H9 (cell line): ENCODE measurements around the gene DUSP16. TPM values are rescaled to one million over a fixed set of nuclear protein-coding genes. Genes with fewer than 3 reads are reported as not detected.

Experiments used
- DNase-seq: peaks from one replicate; pipeline ENCODE4 v3.0.0-alpha.2; 2017
- H2AFZ ChIP-seq: one replicate; pipeline ENCODE4 v1.6.1; 2013; ENCODE audit warnings: mild to moderate bottlenecking, low read length, control low read depth, moderate library complexity
- H2AK5ac ChIP-seq: 2 replicates; pipeline ENCODE4 v1.6.1; 2013; ENCODE audit warnings: low read length, control low read depth, mixed read lengths; ENCODE audit not compliant: insufficient read length
- H2BK120ac ChIP-seq: one replicate; pipeline ENCODE4 v1.6.1; 2013; ENCODE audit warnings: low read depth, mild to moderate bottlenecking, low read length, control low read depth, inconsistent platforms; ENCODE audit not compliant: poor library complexity, severe bottlenecking
- H2BK12ac ChIP-seq: 2 replicates; pipeline ENCODE4 v1.6.1; 2013; ENCODE audit warnings: low read length, control low read depth, mixed read lengths, low read depth; ENCODE audit not compliant: insufficient read length
- H2BK15ac ChIP-seq: 2 replicates; pipeline ENCODE4 v1.6.1; 2013; ENCODE audit warnings: low read depth, low read length, control low read depth
- H2BK20ac ChIP-seq: one replicate; pipeline ENCODE4 v1.6.1; 2013; ENCODE audit warnings: low read depth, mild to moderate bottlenecking, low read length, control low read depth, inconsistent platforms; ENCODE audit not compliant: poor library complexity, severe bottlenecking
- H2BK5ac ChIP-seq: 2 replicates; pipeline ENCODE4 v1.6.1; 2013; ENCODE audit warnings: low read length, control low read depth, mixed read lengths; ENCODE audit not compliant: insufficient read length
- H3K14ac ChIP-seq: 2 replicates; pipeline ENCODE4 v1.6.1; 2013; ENCODE audit warnings: low read length, control low read depth; ENCODE audit not compliant: insufficient read depth
- H3K18ac ChIP-seq: 2 replicates; pipeline ENCODE4 v1.6.1; 2013; ENCODE audit warnings: low read depth, mild to moderate bottlenecking, mixed read lengths, low read length, control low read depth; ENCODE audit not compliant: insufficient read length
- H3K23ac ChIP-seq: 2 replicates; pipeline ENCODE4 v1.6.1; 2013; ENCODE audit warnings: low read length, control low read depth, mixed read lengths, low read depth; ENCODE audit not compliant: insufficient read length
- H3K23me2 ChIP-seq: 2 replicates; pipeline ENCODE4 v1.6.1; 2013; ENCODE audit warnings: low read depth, mild to moderate bottlenecking, mixed read lengths, low read length, control low read depth; ENCODE audit not compliant: insufficient read length, poor library complexity, severe bottlenecking
- H3K27ac ChIP-seq: 2 replicates; pipeline ENCODE4 v1.5.1; 2013; ENCODE audit warnings: low read length, control low read depth, mixed read lengths, low read depth; ENCODE audit not compliant: insufficient read length
- H3K27me3 ChIP-seq: 2 replicates; pipeline ENCODE4 v1.6.1; 2013; ENCODE audit warnings: low read length, control low read depth, inconsistent platforms; ENCODE audit not compliant: insufficient read depth
- H3K4ac ChIP-seq: 2 replicates; pipeline ENCODE4 v1.6.1; 2013; ENCODE audit warnings: low read depth, mild to moderate bottlenecking, control low read depth, inconsistent platforms, low read length, moderate library complexity
- H3K4me1 ChIP-seq: 2 replicates; pipeline ENCODE4 v1.6.1; 2013; ENCODE audit warnings: low read length, control low read depth, inconsistent platforms; ENCODE audit not compliant: insufficient read depth
- H3K4me2 ChIP-seq: 2 replicates; pipeline ENCODE4 v1.6.1; 2013; ENCODE audit warnings: low read length, control low read depth, mixed read lengths; ENCODE audit not compliant: insufficient read length, insufficient read depth
- H3K56ac ChIP-seq: 2 replicates; pipeline ENCODE4 v1.6.1; 2013; ENCODE audit warnings: low read depth, mild to moderate bottlenecking, mixed read lengths, low read length, control low read depth; ENCODE audit not compliant: insufficient read length
- H3K79me1 ChIP-seq: 2 replicates; pipeline ENCODE4 v1.6.1; 2013; ENCODE audit warnings: low read depth, mild to moderate bottlenecking, moderate library complexity, low read length, control low read depth, inconsistent platforms; ENCODE audit not compliant: insufficient read depth, poor library complexity, severe bottlenecking
- H3K79me2 ChIP-seq: 2 replicates; pipeline ENCODE4 v1.6.1; 2013; ENCODE audit warnings: low read length, control low read depth, inconsistent platforms; ENCODE audit not compliant: insufficient read depth
- H3K9ac ChIP-seq: 2 replicates; pipeline ENCODE4 v1.6.1; 2013; ENCODE audit warnings: low read length, control low read depth, mixed read lengths; ENCODE audit not compliant: insufficient read length; ENCODE audit errors: extremely low read depth
- H3K9me3 ChIP-seq: one replicate; pipeline ENCODE4 v1.6.1; 2013; ENCODE audit warnings: low read depth, low read length, inconsistent platforms; ENCODE audit not compliant: control insufficient read depth
- H3T11ph ChIP-seq: one replicate; pipeline ENCODE4 v1.6.1; 2013; ENCODE audit warnings: mild to moderate bottlenecking, low read length, control low read depth, inconsistent platforms
- H4K20me1 ChIP-seq: one replicate; pipeline ENCODE4 v1.6.1; 2013; ENCODE audit not compliant: control insufficient read depth, insufficient read length, insufficient read depth
- H4K5ac ChIP-seq: 2 replicates; pipeline ENCODE4 v1.6.1; 2013; ENCODE audit warnings: low read depth, mild to moderate bottlenecking, mixed read lengths, low read length, control low read depth; ENCODE audit not compliant: insufficient read length
- H4K8ac ChIP-seq: replicated peaks from 2 replicates; pipeline ENCODE4 v1.6.1; 2013; ENCODE audit warnings: low read length, control low read depth, mixed read lengths, low read depth; ENCODE audit not compliant: insufficient read length
- H4K91ac ChIP-seq: 2 replicates; pipeline ENCODE4 v1.6.1; 2013; ENCODE audit warnings: low read depth, mild to moderate bottlenecking, moderate library complexity, mixed read lengths, low read length, control low read depth; ENCODE audit not compliant: insufficient read length
- H3K27ac Mint-ChIP-seq, 3 experiments: 2 replicates in 2 of 3; 3 replicates in 1 of 3; pipeline ENCODE4 v1.8.0; 2020 to 2021; ENCODE audit warnings: mixed read lengths in 3 of 3, mild to moderate bottlenecking in 1 of 3, moderate library complexity in 1 of 3
- H3K27me3 Mint-ChIP-seq: 2 replicates; pipeline ENCODE4 v1.8.0; 2021; ENCODE audit warnings: low read depth, mild to moderate bottlenecking, moderate library complexity, mixed read lengths
- H3K36me3 Mint-ChIP-seq, 3 experiments: 2 replicates in 2 of 3; 3 replicates in 1 of 3; pipeline ENCODE4 v1.8.0; 2020 to 2021; ENCODE audit warnings: low read depth in 3 of 3, mixed read lengths in 3 of 3; ENCODE audit not compliant: insufficient read depth in 1 of 3
- H3K4me1 Mint-ChIP-seq, 2 experiments: 2 replicates each; pipeline ENCODE4 v1.8.0; 2020; ENCODE audit warnings: mixed read lengths in 2 of 2
- H3K4me3 Mint-ChIP-seq, 2 experiments: 2 replicates in 1 of 2; 3 replicates in 1 of 2; pipeline ENCODE4 v1.8.0; 2020 to 2021; ENCODE audit warnings: mild to moderate bottlenecking in 2 of 2, mixed read lengths in 2 of 2, moderate library complexity in 1 of 2
- H3K9me3 Mint-ChIP-seq, 2 experiments: 2 replicates in 1 of 2; 3 replicates in 1 of 2; pipeline ENCODE4 v1.8.0; 2020; ENCODE audit warnings: mild to moderate bottlenecking in 2 of 2, mixed read lengths in 2 of 2, moderate library complexity in 1 of 2
- CTCF ChIP-seq: fragments of 200-600 bp; sonication (generic); conservative IDR thresholded peaks from 3 replicates; pipeline ENCODE4 v1.8.0; 2021; ENCODE audit warnings: antibody characterized with exemption, mild to moderate bottlenecking
- WGBS: extraction: QIAGEN DNeasy Blood & Tissue Kit; methylation state at CpG from one replicate; pipeline ENCODE4 v1.1.7; 2013; ENCODE audit warnings: missing lambda C conversion rate, low lambda C conversion rate, mixed read lengths; ENCODE audit not compliant: insufficient read length; ENCODE audit errors: extremely low coverage; 5-methylcytosine and 5-hydroxymethylcytosine counted together
- total RNA-seq: library from RNA; stranded (reverse); gene quantifications from 2 replicates; pipeline ENCODE4 v1.2.1, GENCODE V29; 2021

DUSP16 gene
- total RNA-seq, 1 experiment from 2014 or later: 64.0 TPM

- H3K27me3 ChIP-seq: no peaks in the 10 kb centered on the region
- H3K9me3 ChIP-seq: no peaks in the 10 kb centered on the region
- Mint-ChIP-seq H3K4me1 (peaks cover 3 to 4% of the 10 kb centered on the region in 2 experiments; a peak in 2 of 4 replicates), H3K9me3 (no peaks in the 10 kb centered on the region; a peak in 1 of 5 replicates), H3K4me3 (no peak overlapping the region), H3K27me3 (peaks cover 2% of the 10 kb centered on the region; the same call in 1 of the 2 replicates), H3K36me3 (no peaks in the 10 kb centered on the region), H3K27ac (no peak overlapping the region; a peak in 1 of 7 replicates)
- H2AFZ ChIP-seq: no peak overlapping the region
- no peaks in the 10 kb centered on the region for H3K79me2 ChIP-seq
- no peak overlapping the region for H2BK15ac ChIP-seq
- H3K4ac ChIP-seq: no peak overlapping the region
- H3K56ac ChIP-seq: no peak overlapping the region
- no peaks in the 10 kb centered on the region for H3K79me1 ChIP-seq
- no peak overlapping the region for H2BK5ac ChIP-seq
- no peak for TF ChIP-seq CTCF
- H2BK120ac ChIP-seq: no peak overlapping the region
- no peaks in the 10 kb centered on the region for H4K20me1 ChIP-seq
- H3K4me2 ChIP-seq: no peak overlapping the region
- no peak overlapping the region for H3K27ac ChIP-seq
- no peak overlapping the region for H2BK20ac ChIP-seq
- no peaks in the 10 kb centered on the region for H3K4me1 ChIP-seq
- no peak overlapping the region for H4K91ac ChIP-seq
- no CpG with 5 or more reads among the region's 8 CpGs for WGBS
- no peak for DNase-seq
- no peak overlapping the region for H3K9ac ChIP-seq
- no peak overlapping the region for H3K14ac ChIP-seq
- H3K23ac ChIP-seq: no peak overlapping the region
- H3K18ac ChIP-seq: no peak overlapping the region
- no peaks in the 10 kb centered on the region for H3K23me2 ChIP-seq
- H4K5ac ChIP-seq: no peak overlapping the region
- no peak overlapping the region for H2AK5ac ChIP-seq
- H4K8ac ChIP-seq: no peak overlapping the region
- H2BK12ac ChIP-seq: no peak overlapping the region
- H3T11ph ChIP-seq: no peak overlapping the region
These were observed 24.4 kb upstream of the DUSP16 start for GRCh38 chr12:12586879-12587675.
